ENCODE measurements around the gene PRAMEF8.
"Not testable (repeated sequence)": the region's sequence is repeated elsewhere in the genome, so short reads cannot be mapped to it uniquely, and the experiment has no call there.

DNA sequence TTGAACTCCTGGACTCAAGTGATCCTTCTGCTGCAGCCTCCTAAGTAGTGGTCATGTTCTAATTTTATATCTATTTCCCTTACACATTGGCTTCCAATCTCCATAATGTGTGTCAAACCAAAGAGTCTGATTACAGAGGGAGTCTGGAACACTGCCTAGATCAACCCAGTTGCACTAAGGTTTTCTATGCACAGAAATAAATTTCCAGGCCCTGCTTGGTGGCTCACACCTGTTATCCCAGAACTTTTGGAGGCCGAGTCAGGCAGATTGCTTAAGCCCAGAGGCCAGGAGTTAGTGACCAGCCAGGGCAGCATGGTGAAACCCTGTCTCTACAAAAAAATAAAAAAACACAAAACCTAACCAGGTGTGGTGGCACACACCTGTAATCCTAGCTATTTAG lies 50.9 kb downstream of the PRAMEF8 start:
- TF ChIP-seq, protein P1, sequence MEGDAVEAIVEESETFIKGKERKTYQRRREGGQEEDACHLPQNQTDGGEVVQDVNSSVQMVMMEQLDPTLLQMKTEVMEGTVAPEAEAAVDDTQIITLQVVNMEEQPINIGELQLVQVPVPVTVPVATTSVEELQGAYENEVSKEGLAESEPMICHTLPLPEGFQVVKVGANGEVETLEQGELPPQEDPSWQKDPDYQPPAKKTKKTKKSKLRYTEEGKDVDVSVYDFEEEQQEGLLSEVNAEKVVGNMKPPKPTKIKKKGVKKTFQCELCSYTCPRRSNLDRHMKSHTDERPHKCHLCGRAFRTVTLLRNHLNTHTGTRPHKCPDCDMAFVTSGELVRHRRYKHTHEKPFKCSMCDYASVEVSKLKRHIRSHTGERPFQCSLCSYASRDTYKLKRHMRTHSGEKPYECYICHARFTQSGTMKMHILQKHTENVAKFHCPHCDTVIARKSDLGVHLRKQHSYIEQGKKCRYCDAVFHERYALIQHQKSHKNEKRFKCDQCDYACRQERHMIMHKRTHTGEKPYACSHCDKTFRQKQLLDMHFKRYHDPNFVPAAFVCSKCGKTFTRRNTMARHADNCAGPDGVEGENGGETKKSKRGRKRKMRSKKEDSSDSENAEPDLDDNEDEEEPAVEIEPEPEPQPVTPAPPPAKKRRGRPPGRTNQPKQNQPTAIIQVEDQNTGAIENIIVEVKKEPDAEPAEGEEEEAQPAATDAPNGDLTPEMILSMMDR (conservative IDR thresholded peaks at IDR 0.05), result not testable (repeated sequence)
- not testable (repeated sequence) for TF ChIP-seq ZFX (IDR thresholded peaks at IDR 0.05)
